GM18499 (cell line): ENCODE data around the gene ADARB1.

Experiments
- ATAC-seq: cut with Tn5 transposase; IDR thresholded peaks from one replicate; pipeline ENCODE4 v1.9.1; 2021; ENCODE audit warnings: moderate number of reproducible peaks; ENCODE audit not compliant: insufficient read depth, unreplicated experiment

The ADARB1 gene

DNA sequence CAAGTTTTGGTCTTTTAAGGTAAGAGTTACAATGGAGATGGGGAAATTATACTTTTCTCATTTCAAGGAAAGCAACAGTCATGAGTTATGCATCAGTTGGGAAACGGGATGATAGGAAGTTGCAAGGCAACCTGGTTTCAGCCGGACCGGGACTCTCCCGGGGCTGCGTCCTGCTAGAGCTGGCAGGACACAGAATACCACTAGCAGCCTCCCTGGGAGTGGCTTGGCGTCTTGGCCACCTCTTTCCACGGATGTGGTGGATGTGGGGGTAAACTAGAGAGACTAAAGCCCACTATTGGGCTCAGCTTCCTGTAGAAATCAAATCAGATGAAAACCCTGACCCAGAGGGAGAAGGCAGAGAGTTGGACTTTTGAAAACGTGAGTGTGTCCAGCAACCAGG lies 71.9 kb downstream of the ADARB1 start:
- ATAC-seq, result no peak

DNA sequence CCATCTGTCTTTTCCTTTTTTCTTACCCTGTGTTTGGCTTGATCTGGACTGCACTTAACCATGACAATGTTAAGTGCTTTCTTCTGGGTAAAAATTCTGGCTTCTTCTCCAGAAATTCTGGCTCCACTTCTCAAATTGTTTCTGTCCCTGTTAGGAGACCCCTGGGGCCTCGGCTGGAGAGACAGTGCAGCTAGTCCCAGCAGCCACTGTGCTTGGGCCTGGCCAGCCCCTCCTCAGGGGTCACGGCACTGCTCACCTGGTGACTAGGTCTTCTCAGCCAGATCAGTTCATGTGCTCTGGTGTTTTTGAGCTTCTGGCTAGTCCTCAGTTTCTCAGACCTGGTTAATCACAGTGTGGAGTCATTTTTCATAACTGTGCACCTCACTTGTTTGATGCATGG lies 72.4 kb downstream of the ADARB1 start:
- no peak for ATAC-seq

DNA sequence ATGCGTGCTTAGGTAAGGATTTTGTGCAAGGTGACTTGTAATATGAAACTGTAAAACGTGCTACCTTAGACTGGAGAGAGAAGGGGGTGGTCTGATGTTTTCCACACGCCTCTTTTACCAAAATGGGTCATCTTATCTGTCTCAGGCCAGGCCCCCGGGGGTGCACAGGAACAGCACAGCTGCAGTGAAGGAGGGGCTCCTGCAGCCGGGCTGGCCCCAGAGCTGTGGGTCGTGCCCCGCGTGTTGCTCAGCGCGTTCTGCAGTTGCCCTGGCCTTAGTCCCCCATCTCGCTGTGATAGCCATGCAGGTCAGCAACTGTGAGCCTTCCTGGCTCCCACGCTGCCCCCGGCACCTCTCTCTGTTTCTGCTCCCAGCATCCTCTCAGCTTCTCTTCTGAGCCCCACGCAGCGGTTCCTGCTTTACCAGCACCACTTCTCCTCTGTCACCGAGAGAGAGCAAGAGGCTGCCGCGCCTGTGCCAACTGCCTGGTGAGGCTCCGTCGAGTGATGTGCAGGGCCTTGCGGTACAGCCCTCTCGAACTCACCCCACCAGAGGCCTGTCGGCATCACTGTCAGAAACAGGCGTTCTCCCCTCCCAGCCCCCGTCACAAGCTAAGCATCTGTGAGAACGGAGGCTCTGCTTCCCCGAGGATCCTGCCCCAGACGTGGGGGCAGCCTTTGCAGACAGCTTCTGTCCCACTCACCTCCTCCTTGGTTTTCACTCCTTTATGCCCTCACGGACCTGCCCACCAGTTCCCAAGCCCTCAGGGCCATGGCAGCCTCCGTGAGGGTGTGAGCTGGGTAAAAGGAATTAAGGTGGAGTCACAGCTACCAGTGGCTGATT lies 73.3 kb downstream of the ADARB1 start:
- ATAC-seq, result no peak

DNA sequence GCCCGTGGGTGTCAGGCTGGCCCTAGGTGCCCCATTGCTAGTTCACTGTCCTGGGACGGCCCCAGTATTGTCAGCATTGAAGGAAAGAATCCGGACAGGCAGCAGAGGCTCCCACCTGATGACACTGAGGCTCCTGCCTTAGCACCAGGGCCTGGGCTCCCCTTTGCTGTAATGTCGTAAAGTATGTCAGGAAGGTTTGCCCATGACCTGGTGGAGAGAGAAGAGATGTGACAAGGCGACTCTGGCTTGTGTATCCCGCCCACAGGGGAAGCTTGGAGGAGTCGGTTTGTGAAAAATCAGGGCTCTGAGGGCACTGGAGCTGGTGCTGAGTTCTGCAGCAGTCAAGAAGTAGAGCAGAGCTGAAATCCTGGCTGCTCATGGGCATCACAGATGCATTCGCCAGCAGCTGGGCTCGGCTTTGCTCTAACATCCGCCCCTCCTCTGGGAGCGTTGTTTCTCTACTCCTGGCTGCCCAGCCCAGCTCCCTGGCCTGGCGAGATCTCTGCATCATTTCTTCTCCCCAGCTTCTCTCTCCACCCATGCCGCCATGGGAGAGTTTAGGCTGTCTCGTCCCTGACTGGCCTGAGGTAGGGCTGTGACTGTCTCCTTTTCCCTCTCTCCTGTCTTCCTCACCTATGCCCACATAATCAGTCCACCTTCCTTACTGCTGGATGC lies 74.1 kb downstream of the ADARB1 start:
- no peak for ATAC-seq

DNA sequence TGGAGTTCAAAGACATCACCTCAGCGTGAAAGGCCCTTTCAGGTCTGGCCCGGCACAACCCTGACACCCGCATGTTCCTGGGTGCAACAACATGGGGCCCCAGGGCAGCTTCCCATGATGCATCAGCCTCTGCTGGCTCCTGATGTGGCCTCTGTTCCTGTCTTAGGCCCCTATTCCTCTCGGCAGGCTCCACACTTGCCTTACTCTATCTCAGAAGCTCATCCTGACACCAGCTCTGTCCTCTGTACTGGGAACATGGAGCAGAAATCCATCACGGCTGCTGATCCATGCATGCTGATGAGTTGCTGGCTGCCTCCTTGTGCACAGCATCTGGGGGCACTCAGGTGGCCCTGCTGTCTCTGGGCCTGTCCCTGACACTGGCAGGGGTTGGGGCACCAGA lies 74.6 kb downstream of the ADARB1 start:
- ATAC-seq, result no peak

DNA sequence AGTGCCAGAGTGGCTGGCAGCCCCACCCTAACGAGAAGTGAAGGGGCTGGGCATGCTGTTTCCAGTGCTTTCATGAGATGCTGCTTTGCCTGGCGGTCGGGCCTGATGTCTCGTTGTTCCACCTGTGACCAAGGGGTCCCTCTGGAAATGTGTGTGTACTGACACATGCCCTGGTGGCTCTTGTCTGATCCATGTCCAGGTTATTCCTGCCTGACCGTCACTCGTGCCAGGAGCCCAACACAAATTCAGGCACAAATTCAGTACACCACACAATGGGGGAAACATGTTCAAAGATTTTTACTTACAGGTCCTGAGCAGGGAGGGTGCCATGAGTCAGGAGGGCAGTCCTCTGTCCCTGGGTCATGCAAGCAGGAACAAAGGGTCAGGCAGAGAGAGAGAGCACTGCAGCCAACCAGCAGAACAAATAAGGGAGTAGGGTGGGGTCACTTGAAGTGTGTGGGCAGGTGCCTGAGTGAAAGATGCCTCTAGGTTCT lies 76.3 kb downstream of the ADARB1 start:
- ATAC-seq, result no peak

DNA sequence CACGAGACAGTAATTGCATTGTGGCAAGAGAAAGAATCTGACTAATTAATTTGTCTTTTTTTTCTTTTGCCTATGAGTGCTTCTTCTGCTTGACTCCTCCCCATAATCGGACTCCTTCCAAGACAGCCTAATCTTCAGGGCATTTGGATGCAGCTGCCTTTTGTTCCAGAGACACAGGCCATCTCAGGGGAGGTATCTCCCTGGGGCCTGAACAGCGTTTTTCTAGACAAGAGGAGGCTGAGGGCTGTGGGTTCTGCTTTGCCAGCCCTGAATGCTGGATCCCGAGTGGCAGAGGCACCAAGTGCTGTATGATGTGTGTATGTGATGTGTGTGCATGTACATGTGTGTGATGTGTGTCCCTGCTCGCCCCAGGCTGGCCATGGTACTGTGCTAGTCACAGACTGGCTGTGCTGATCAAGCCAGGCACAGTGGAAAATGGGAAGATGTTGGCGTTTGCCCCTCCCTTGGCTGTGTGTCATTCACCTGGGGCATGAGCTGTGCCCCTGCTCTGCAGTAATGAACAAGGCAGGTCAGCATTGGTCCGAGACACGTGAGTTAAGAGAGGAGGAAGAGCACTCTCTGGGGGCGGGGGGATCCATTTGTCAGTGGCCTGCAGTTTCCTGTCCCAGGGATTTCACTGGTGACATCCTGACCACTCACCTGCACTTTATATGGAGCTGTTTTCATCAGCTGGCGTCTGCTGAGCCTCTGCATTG lies 77.2 kb downstream of the ADARB1 start:
- ATAC-seq, result no peak

DNA sequence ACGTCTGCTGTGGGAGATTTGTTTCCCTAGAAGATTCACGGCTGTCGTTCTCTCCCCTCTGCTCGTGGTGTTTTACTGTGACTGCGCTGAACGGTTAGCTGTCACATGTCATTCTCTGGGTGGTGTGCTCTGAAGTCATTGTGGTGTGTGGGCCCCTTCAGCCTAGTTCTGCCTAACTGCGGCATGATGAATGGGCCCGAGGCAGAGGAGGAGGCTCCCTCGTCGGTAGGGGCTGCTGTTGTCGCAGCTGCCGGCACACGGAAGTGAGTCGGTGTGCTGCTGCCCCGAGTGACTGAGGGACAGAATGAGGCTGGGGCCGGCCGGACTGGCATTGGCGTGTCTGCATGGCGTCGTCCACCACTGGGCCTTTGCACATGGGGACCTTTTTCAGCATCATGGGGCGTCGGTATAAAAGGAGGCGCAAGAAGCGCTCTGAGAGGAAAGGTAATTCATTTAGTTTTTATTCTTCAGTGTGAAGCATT lies 77.9 kb downstream of the ADARB1 start:
- no peak for ATAC-seq

DNA sequence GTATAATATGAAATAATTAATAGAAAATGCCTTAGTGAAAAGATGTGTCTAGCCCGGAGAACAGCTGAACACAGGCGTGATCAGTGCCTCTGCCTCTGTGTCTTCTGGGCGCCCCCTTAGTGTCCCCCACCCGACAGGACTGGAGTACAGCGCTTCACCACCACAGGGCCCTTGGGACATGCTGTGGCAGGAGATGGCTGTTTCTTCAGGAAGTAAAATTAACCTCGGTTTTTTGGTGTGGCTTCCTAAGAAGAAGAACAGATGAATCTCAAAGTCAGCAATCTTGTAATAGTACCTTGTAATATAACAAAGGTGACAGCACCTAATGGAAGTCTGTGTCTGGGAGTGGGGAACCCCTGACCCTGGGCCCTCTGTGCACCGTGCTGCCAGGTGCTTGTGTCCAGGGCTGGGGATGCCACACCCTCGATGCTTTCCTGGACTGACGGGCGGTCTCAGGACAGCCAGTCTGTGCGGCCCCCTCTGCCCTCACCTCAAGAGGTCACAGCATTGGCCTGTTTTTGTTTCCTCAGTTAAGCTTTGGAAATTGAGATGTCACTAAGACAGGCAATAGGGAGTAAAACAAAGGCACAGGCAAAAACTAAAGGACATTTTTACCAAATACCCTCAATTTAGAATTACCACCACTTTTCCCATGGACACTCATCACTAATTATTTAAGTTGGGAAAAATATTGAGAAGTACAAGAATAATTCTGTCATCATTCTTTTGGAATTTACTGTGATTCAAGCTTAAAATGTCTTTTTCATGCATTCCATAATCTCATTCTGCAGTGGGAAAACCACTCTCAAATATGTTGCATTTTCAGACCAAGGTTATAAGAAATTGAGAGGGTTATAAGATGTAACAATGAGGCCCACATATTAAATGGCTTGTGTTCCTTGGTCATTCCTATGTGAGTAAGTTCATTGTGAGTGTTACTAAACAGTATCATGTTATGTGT lies 79.3 kb downstream of the ADARB1 start:
- no peak for ATAC-seq

DNA sequence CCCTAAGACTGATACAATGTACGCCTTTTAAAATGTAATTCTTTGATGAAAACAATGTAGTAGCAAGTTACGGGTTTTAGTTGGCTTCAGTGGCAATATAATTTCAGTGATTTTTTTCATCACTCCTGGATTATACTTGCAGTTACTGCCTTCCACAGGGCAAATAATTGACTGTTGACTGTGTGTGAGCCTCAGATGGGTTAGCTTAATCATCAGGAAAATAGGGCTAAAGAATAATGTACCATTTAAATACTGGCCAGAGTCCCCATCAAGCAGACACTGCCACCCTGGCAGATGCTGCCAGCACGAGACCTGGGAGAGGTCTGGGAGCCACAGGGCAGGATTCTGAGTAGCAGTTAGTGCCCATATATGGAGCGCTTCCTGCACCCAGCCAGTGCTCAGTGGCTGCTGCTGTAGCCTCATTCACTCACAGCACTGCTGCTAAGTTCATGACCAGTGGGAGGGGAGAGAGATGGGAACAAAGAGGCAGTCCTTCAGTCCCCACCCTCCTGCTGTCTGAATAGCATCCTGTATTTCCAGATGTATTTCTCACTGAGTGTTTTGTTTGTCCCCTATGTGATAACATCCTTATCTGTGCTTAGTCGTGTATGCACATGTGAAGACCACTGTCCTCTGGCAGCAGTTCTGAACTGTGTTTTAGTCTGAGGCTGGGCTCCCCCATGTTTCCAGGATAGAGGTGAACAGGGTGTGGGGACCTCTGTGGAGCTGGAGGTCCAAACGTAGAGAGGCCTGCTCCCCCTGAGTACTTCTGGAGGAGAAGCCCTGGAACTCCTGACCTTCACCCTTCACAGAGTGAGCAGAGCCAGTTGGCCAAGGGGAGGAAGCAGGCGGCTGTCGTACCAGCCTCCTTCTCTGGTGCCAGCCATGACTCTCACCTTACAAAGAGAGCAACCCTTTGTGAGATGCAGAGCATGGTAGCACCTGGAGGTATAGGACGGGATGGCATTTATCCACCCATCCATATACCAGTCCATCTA lies 80.4 kb downstream of the ADARB1 start:
- no peak for ATAC-seq

DNA sequence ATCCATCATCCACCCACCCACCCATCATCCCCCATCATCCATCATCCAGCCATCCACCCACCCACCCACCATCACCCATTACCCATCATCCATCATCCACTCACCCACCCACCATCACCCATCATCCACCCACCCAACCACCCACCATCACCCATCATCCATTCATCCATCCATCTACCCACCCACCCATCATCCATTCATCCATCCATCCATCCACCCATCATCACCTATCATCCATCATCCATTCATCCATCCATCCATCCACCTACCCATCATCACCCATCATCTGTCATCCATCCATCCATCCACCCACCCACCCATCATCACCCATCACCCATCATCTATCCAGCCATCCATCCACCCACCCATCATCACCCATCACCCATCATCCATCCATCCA lies 81.5 kb downstream of the ADARB1 start:
- ATAC-seq, result no peak

DNA sequence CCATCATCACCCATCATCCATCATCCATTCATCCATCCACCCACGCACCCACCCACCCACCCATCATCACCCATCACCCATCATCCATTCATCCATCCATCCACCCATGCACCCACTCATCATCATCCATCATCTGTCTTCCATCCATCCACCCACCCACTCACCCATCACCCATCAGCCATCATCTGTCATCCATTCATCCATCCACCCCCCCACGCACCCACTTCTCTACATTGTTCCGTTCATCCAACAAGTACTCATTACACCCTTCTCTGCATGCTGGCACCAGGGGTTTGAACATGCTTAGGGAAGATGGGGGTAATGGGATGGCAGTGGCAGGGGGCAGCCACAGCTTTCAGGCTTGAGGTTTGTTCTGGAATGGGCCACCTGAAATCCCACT lies 82.1 kb downstream of the ADARB1 start:
- no peak for ATAC-seq

DNA sequence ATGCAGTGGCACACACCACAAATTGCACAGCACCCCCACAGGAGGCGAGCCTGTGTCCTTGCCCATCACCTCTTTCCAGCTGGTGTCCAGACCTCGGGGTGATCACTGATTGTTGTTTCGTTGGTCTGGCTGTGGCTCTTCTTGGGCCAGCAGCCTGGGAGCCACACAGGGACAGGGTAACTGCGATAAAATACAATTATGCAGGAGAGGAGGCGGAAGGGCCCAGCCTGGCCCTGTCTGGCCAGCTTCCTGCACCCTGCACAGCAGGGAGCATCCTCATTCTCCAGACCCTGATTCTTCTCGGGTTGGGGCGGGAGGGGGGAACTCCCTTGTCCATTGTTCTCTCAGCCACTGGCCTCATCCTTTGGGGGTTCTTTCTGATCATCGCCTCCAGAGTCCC lies 83.6 kb downstream of the ADARB1 start:
- no peak for ATAC-seq

DNA sequence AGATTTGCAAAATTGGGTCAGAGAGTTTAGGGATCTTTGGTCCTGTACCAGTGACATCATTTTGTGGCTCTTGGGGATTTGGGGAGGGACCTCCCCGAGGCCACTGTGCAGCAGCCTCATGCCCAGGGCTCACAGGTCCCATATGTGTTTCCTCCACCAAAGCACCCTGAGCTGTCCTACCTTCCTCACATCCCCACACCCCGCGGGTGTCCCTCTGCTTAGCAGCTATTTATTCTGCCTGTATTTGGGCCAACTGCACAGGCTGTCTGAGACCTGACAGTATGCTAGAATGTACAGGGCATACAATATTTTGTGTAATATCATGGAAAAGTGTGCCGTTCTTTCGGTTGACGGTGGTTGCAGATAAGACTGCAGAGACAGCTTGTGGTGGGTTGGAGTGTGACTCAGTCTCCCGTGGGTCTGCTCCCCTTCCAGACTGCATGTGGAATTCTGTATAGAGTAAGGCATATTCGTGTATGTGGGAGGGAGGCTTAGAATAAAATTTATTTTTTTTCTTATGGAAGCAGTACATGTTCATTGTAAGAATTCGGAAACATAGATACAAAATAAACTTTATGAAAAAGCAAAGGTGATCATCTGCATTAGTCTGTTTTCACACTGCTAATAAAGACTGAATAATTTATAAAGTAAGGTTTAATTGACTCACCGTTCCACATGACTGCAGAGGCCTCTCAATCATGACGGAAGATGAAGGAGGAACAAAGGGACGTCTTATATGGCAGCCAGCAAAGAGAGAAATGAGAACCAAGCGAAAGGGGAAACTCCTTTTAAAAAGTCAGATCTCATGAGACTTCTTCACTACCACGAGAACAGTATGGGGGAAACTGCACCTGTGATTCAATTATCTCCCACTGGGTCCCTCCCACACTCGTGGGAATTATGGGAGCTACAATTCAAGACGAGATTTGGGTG lies 84.4 kb downstream of the ADARB1 start:
- no peak for ATAC-seq

DNA sequence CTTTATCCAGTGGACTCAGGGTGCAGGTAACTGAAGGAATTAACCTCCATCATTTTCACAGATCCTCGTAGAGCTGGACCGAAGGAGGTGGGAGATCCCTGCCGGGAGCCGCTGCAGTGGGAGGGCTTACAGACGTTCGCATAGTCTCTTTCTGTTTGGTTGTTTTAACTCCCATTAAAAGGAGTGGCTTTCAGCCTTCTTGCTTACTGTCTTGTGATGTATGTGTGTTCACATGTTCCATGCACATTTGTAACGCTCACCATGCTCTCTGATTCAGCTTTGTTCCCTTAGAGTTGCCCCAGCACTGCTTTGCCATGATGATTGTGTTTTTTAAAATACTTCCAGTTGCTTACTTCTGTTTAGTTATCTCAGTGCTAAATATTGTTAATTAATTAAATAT lies 85.8 kb downstream of the ADARB1 start:
- no peak for ATAC-seq

DNA sequence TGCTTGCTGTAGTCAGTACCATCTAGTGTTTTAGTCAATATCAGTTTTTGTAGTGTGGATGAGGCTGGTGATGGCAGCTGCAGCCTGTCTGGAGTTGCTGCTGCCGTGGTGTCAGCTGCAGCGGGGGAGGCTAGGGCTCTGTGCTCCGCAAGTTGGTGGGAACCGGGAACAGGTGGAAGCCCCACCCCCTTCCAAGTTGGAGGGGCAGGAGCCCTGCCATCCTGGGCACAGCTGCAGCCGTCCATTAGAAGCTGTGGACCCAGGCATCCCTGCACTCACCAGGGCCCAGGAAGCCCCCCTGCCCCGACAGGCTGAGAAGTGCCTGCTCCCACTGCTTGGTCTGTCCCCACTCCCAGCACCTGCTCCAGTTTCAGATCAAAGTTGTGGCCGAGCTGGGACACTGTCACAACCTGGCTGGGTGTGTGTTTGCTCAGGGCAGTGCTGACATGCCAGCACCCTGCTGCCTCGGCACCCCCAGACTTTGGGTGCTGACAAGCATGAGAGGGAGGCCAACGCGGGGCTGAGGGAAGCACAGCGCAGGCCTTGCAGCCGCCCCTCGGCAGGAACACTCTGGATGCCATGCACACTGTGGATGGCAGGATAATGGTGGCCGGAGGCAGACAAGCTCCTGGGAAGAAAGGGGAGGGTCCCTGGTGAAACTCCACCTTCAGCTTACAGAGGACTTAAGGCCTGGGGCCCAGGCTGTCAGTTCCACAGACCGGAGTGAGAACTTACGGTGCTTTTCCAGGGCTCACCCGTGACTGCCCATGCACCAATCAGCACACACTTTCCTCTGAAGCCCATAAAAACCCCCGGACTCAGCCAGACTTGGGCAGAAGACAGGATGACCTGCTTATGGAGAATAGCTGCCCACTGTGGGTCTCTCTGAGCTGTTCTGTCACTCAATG lies 86.9 kb downstream of the ADARB1 start:
- no peak for ATAC-seq

DNA sequence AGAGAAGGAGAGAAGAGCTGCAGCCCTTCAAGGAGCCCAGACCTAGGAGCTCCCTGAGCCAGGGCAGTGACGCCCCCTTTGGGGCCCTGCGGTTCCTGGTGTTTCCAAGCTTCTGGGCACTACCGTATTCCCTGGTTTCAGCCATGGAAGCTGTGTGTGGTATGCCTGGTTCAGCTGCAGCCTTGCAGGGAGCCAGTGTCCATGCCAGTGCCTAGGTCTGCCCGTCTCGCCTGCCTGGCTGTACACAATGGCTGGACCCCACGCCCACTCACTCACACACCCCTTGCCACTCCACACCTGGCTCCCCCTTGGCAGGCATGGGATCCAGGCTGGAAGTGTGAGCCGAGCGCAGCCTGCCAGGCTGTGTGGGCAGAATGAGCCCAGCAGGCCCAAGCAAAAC lies 87.7 kb downstream of the ADARB1 start:
- ATAC-seq, result no peak
